ENCODE results near the gene PDE10A.

Gene PDE10A

DNA sequence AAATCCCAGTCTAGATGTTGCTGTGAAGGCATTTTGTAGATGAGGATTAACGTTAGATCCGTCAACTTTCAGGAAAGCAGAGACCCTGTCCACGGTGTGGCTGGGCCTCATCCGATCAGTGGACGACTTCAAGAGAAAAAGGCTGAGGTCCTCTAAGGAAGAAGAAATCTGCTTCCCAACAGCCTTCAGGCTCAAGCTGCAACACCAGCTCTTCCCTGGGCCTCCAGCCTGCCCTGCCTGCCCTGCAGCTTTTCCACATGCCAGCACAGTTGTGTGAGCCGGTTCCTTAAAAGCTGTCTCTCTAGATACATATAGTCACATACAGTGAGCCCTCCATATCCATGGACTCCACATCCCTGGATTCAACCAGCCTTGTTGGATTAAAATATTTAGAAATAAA, 14.1 kb upstream of the PDE10A start:
- no peak for DNase-seq

DNA sequence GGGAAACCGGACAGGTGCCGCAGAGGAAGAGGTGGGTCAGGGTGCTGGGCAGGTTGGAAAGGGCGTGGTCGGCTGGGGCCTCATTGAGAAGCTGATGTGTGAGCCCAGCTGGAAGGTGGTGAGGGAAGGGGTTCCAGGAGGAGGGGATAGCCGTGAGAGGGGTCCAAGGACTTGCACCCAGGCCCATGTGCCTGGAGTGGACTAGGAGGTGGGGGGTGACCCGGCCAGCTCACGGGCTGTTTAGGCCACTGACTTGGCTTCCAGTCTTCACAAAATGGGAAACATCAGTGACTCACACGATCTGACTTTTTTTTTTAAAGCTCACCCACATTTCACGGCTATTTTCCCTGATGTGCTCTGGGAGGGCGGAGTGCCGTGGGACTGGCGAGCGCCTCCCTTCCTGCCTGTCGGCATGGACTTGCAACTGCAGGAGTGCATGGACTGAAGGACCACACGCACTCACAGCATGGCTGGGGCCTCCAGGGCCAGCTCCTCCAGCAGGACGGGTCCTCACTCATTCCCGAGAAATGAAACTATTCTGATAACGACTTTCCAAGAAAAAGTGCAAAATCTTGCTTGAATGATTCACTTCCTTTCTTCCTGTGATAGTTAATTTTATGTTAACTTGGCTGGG, 13.5 kb upstream of the PDE10A start:
- no peak for DNase-seq

DNA sequence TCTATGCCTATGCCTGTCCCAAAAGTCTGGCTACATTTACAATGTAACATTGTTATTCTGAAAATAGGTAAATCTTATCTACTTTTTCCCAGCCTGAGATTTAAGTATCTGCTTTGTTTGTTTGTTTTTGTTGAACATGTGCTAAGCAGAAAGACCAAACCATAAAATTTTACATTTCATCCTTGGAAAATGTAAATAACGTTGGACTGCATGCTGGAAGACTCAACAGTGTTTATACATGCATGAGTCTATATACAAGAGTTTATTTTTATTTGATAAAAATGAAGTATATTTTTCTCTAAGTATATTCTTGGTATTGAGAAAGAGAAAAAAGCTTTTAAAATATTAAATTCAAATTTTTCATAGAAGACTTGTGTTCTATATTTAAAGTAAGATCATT, 12.1 kb upstream of the PDE10A start:
- DNase-seq, result no peak

DNA sequence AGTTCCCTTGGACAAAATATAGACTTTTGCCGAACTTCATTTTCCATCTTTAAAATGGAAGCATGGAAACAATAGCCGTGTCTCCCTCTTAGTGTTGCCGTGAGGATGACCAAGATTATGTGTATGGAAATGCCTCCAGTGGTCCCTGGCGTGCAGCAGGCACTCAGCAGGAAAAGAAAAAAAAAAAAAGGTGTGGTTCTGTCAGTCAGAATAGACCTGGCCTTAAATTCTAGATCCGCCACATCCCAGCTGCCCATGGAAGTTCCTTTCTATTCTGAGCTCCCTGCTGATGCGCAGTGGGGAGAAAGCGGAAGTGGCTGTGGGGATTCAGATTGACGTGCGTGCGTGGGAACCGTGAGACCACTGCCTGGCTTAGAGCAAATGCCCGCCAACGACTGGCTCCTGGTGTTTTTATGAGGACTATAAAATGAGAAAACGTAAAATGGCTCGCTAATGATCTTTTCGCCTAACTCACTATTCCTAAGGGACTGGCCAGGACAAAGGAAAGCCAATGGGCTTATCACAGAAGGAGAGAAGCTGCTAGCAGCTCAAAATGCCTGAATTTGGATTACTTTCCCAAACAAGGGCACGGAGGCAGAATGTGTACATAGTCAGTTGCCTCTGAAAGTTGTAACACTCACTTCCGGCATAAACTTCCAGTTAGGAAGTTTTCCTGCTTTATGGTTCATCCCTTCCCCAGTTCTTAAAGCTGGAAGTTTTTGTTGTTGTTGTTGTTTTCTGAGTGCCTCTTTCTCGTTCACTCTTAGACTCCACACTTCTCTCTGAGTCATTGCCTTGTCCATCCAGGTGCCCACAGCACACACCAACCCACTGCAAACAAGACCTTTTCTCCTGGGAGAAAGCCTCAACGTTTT, 11.4 kb upstream of the PDE10A start:
- no peak for DNase-seq

DNA sequence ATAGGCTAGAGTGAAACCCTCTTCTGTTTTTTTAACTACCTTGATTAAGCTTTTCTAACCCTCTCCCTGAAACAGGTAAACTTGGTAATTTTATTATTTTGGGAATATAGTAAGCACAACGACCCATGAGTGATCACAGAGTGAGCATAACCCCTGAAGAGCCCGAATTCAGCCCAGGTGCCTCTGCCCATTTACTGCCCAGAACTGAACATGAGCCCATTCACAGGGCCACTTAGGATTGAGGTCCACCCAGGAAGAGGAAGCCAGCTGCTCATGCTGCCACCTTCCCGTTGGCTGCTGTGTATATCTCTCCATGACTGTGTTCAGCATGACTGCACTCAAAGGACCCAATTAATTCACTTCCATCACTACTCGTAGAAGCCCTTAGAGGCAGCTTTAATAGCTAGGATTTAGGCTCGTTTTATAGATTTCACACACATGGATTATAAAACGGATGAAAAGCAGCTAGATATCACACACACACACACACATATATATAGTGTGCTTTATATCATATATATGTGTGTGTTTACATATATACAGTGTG, 8.3 kb upstream of the PDE10A start:
- no peak for DNase-seq

DNA sequence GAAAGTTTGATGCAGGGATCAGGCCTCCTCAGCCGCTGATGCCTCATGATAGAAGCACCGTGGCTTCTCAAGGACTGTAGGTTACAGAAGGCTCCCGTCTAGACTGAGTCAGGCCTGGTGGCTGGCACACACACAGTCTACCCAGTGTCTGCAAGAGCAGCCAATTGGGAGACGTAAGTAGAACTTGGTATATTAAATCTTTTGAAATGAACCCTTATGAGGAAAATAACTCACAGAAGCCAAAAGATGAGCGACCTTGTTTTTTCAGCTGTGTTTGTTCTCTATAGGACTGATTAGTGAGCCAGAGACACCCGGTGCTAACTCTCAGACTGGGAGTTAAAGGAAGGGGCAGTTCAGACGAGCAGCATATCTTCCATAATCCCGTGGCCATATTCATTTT, 5.9 kb upstream of the PDE10A start:
- no peak for DNase-seq

DNA sequence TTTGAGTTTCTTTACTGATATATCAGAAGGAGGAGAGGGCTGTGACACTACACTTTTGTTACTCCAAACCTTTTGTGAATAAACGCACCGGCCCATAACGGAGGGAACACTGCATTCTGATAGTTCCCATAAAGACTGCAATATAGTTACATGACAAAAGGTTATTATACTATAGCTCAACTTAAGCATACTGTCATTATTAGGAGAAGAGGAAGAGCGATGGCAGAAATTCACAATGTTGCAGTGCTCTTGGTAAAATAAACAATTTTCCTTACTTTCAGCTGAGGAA, 2.3 kb upstream of the PDE10A start:
- no peak for DNase-seq

DNA sequence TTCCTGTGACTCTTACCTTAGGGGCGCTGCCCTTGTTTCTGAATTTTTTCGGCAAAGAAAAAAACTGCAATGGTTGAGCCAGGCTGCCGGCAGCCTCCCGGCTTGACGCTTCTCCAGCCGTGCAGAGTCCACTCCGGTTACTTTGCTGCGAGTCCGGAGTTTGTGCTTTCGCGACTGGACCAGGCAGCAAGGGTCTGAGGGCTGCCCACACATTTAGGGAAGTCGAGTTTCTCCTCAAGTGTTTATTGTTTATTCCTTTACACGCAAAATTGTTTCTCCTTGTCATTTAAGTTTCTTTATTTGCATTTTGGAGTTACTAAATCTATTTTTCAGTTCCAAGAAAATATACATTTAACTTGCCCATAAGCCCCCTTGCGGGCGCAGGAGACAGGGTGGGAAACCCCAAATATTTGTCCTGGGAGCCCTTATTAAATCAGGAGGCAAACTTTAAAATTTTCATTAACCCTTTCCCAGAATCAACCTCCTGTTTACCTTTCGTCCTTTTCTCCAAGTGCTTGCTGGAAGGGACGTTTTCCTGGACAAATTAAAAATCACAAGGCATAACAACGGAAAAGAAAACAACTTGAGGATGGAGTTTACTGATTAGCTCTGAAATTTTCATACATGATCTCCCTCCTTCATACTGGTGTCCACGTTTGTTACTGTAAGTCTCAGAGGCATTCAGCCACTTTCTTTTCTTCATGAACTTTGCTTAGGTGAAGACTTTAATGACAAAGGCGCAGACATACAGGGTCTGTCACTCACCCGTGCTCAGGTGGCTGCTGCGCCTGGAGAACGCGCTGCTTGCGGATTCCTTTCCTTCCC, 1.7 kb upstream of the PDE10A start:
- no peak for DNase-seq

DNA sequence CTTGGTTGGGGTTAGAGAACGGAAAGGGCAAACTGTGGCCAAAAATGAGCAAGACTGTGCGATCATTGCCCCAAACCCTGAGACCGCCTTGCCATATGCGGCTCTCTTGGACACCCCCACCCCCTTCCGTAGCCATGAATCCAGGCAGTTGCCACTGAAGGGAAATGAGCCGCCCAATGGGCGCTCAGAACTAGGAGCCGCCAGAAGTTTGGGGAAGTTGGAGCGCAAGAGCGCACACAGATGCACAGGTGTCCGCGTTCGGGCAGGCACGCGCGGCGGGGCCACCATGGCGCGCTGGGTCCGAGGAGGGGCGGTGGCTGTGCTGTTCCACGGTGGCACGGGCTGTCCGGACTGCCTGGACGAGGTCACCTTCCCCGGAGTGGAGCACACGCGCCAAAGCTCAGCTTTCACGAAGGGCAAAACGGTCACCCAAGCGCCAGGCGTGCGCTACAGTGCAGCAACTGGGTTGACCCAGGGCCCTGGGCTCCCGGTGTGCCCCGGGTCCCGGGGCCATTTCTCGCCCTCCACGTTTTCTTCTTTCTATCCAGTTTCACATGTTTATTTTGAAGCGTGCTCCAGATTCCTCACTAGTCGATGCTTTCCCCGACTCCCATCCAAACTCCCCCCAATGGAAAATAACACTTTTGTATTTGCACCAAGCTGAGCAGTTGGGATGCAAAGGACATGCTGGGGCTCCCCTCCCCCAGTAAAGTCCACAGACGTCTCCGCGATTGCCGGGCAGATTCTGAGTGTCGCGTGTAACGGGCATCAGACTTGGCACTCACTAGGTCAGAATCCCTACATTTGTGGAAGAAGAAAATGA, 906 bp upstream of the PDE10A start:
- no peak for DNase-seq

DNA sequence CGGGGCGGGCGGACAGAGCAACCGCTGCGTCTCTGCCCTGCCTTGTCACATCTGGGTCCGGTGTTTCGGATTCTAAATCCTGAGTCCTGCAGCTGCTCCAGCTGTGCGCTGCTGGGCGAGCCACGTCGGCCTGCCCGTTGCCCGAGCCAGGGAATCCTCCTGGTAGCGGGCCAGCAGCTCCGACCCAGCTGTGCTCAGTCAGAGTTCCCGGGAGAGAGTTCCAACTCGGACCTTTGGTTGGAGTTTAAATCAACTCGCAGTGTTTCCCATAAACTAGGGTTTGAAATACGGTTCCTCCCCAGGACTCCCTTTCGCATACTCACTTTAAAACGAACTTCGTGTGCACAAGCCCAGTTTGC, 315 bp upstream of the PDE10A start:
- no peak for DNase-seq

DNA sequence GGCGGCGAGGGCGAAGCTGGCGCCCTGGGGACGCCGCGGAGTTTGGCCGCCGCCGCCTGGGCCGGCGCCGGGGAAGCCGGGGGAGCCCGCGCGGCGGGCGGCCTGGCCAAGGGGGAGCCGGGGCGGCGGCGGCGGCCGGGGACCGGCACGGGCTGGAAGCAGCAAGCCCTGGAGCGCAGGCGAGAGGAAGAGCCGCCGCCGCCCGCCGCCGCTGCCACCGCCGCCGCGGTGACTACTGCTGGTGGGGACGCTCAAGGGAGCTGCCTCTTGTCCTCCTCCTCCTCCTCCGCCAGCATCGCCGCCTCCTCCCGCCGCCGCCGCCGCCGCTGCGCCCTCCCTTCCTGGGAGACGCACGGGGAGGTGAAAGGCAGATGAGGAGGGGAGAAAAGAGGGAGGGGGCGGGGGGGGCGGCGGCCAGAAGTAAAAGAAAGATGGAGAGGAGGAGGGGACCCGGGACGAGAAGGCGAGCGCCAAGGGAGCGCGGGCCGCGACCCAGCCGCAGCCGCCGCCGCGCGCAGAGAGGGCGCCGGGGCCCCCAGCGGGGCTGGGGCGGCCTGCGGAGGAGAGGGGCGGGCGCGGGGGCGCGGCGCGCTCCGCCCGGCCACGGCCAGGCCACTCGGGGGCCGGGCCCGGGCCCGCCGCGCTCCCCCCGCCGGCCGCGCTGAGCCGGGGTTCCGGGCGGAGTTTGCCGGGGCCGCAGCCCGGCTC, 846 bp downstream of the PDE10A start:
- no peak for DNase-seq

DNA sequence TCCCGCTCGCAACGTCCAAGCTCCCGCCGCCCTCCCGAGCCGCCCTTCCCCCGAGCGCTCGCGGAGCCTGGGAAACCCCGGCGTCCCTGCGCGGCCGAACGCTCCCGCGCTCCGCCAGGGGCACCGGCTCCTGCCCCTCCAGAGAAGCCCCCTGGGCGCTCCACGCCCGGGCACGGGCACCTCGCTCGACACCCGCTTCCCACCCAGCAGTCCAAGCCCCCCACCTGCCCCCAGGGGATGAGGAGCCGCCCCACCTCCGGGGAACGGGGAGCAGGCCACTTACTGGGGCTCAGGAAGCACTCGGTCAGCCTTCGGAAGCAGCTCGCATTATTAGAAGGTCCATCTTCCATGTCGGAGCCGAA, 1.4 kb downstream of the PDE10A start:
- no peak for DNase-seq

DNA sequence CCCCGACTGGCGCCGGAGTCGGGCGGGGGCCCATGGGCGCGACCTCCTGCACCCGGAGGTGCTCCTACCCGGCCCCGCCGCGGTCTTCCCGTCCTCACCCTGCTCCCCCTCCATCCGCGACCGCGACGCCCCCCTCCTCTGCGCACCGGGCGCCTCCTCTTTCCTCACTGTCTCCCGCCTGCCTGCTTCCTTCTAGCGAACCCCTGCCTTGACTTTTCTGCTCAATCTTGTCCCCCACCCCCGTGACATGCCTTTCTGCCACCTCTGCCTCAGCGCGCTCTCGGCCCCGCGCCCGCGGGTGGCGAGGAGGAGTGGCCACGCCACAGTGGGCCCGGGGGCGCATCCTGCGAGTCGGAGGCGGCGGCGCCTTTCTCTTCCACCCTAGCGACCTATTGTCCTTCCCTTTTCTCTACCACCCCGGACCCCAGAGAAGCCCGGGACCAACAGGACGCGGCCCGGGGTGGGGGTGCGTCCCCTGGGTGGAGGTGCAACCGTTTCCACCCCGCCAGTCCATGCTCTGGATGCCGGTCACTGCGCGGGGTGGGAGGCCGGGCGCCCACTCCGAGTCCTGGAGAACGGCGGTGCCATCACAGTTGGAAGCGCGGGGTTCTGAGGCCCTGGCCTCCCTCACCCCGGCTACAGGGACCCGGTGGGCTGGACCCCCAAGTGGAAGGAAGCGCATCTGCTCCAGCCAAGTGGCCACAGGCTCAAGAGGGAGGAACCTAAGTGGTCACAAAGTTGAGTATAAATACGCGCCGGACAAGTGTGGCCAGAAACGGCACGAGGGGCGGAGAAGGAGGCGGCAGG, 2.0 kb downstream of the PDE10A start:
- no peak for DNase-seq

DNA sequence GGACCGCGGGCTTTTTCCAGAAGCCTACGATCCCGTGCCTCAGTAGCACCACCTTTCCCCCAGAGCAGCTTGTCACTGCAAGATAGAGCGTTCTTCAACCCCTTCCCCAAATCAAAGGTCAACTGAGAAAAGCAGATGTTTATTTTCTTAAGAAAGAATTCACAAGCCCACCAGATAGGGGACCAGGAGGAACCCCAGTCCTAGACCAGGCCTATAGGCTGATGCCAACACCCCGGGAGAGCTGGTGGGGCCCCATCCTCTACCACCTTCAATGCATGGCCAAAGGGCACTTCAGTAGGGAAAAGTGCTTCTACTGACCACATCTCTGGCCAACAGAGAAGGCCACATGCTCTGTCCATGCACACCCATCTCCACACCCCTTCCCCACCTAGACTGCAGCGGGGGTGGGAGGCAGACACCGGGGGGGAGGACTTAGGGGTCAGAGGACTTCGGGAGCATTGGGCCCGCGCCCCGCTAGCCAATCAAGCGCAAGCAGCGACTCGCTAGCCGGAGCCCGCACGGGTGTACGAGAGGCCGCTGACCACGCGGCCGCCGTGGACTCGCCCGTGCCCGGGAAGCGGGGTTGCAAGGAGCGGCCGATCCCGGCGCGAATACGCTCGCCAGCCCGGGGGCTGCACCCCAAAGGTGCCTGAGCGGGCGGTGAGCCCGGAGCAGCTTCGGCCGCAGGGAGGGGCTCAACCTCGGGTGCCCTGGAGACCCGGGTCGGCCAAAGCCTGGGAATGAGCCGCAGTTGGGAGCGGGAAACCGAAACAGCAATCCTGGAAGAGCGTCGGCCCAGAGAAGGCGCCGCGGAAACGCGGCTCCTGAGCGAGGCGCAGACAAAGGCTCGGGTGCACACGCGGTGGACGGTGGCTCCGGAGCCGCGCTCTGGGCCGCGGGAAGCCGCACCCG, 2.8 kb downstream of the PDE10A start:
- no peak for DNase-seq

DNA sequence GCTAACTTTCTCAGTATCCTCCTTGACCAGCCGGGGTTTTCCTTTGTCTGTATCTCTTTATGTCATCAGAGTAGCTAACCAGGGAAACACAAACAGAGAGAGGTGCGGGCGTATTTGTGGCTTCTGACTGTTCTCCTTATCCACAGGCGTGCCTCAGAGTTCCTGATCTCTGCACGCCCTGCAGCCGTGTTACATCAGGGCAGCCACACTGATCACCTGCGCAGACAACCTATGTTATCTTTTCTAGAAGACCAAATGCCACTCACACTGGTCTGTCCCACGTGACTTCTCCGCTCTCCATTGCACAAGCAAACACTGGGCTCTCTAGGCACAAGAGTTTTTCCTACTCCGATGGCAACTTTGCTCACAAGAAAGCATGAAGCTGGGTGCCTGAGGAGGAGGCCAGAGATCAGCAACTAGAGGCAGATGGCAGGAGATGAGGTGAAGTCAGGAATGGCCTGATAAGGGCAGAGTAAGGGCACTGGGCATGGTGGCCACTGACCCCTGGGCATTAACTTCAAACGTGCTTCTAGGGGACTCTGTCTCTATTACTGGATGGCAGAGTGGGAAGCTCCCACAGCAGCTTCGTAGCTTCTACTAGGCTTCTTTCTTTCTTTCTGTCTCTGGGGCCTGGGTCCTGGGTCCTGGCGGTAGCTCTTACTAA, 4.5 kb downstream of the PDE10A start:
- no peak for DNase-seq

DNA sequence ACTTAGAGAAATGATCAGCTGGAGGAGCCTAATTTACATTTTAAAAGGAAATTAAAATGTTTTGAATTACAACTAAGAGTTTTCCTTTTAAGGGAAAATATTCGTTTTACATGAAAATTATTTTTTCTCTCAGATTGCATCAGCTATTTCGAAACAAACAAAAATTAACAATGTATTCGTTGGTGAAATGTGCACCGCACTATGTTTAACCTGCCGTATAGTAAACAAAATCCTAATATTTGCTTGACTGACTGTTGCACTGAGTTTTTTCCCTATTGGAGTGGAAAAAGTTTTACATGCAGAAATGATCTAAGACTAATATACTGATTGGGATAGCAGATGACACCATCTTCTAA, 5.7 kb downstream of the PDE10A start:
- DNase-seq, result no peak

DNA sequence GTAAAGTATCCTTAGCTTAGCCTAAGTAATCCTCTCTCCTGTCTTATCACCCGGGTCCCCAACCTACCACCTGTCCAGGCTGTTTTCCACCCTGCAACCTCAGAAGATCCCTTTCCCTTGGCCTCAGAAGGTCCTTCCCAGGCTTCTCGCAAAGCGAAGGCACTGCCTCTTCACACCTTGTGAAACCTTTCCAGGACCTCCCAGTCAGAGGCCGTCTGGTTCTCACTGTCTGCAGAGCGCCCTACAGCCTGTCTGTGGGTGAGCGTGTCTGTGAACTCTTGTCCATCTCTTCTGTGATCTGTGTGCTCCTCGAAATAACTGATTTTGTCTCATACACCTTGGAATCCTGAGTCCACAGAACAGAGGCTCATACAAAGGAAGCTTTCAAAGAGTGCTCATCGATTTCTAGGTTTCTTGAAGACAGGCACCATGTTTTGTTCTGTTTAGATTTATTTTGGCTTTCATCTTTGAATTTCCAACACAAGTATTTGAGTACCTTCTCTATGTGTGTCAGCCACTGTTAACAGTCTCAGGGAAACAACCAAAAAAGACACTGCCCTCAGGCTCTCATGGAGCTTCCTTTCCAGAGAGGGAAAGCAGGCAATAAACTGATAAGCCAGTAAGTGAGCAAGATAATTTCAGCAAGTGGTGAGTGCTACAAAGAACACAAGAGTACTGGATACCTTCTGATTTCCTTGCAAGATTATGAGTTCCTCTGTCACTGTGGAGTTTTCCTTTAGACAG, 6.3 kb downstream of the PDE10A start:
- DNase-seq, result no peak

DNA sequence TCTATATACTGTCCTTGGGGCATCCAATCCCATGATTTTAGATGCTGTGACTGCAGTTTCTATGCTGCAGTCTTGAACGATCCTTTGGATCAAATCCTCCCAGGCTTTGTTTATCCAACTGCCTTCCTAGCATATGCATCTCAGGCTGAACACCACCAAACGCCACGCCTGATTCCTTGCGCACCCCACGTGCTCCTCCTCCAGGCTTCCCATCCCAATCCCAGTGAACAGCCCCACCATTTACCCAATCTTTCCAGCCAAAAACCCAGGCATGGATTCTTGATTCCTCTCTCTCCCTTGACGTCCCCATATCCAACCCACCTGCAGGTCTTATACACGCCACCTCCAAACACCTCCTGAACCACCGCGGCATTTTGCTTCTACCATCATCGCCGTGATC, 7.8 kb downstream of the PDE10A start:
- DNase-seq, result no peak

DNA sequence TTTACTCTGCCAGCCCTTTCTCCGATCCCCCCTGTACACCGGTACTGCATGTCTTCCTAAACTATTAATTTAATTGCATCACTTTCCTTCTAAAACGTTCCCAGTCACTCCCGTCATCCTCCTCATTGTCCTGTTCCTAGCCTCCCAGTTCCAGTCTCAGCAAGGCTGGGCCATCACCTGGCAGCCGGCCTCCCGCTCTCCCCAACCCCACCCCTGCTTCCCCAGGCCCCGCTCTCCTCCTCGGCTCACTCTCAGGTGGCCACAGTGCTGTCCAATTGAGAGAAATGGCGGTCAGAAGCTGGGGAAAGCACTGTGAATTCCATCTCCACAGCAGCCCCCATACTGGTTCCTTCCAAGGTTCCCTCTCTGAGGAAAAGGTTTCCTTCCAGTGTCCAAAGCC, 8.9 kb downstream of the PDE10A start:
- DNase-seq, result no peak

Measured in activated gamma-delta T cell (primary cell).